ENCODE data around the gene RDH12. TPM values are rescaled to one million over a fixed set of nuclear protein-coding genes. Genes with fewer than 3 reads are reported as not detected.

The RDH12 gene
- total and polyA plus RNA-seq, 9 of the 15 experiments (the other 6 are each of a cell fraction or from before 2014, with no cell fraction given): 0.03 to 0.29 (median 0.07) TPM; not detected in 2

DNA sequence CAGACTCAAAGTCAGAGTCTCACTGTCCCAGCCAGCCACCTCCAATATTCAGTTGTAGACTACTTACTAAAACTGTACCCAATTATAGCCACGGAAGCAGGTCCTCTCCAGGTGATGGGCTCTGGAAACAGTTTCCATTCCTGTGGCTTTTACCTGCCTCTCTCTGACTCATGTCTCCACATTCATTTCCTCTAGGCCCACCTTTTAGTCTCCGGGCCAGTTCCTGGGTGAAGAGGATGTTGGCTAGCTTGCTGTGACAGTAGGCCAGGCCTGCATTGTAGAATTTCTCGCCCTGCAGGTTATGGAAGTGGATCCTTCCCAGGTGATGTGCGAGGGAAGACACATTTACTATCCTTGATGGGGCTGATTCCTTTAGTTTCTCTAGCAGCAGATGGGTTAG is 11.7 kb upstream of the RDH12 start:
- CTCF ChIA-PET (ENCODE audit: low intra/inter-chr PET ratio): no interaction called here
- WGBS (ENCODE audit: insufficient coverage, low coverage, missing lambda C conversion rate): 88% methylated on average over 4 of the region's 4 CpGs
- peaks cover 38% of the 10 kb centered on the region for H3K79me2 ChIP-seq (ENCODE audit: control insufficient read depth, insufficient read depth, low read length)
- H3K36me3 ChIP-seq (ENCODE audit: control insufficient read depth, insufficient read depth, low read length): peaks cover 80% of the 10 kb centered on the region
- no peak overlapping the region for H3K27ac ChIP-seq (ENCODE audit: extremely low read depth, low read depth, low read length)
- H3K4me3 ChIP-seq: no peak overlapping the region
- no peak for DNase-seq (ENCODE audit: extremely low read depth in 1 of 4, low spot score in 3 of 4)
- no peaks in the 10 kb centered on the region for H4K20me1 ChIP-seq (replicated peaks; ENCODE audit: control insufficient read depth, insufficient read depth, low read length)
- H3K9me3 ChIP-seq (replicated peaks; ENCODE audit: control insufficient read depth, insufficient read depth, low read depth, low read length): no peaks in the 10 kb centered on the region
- no peak for ATAC-seq
- POLR2A ChIA-PET: interaction anchor here (0.7 kb wide), 1 partner anchor 10 kb away, joined by 3 read pairs; no protein-coding TSS in a partner anchor
- in situ Hi-C loops (cut with MboI): no loop called here
- no peaks in the 10 kb centered on the region for H3K9me1 ChIP-seq (ENCODE audit: control insufficient read depth, insufficient read depth, low read length)
- FAIRE-seq: no peak
- intact Hi-C loops (cut with micrococcal nuclease): no loop called here
- H3K4me2 ChIP-seq (ENCODE audit: insufficient read depth, low read length): no peak overlapping the region
- no TSS peak for BruUV-seq (replicated peaks)
- H3K27me3 ChIP-seq (ENCODE audit: control insufficient read depth in 2 of 2, insufficient read depth in 2 of 2, low read length in 2 of 2): no peaks in the 10 kb centered on the region
- no peak overlapping the region for H2AFZ ChIP-seq (ENCODE audit: low read depth, low read length)
- no peak overlapping the region for H3K9ac ChIP-seq (ENCODE audit: insufficient read depth in 1 of 2, low read depth in 2 of 2, low read length in 2 of 2)
- H3K4me1 ChIP-seq (replicated peaks in 1 of 2; ENCODE audit: control insufficient read depth in 2 of 2, insufficient read depth in 2 of 2, low read length in 2 of 2): peaks cover 6 to 8% of the 10 kb centered on the region in 2 experiments; a peak in 2 of 5 replicates
- TF ChIP-seq, protein P1, sequence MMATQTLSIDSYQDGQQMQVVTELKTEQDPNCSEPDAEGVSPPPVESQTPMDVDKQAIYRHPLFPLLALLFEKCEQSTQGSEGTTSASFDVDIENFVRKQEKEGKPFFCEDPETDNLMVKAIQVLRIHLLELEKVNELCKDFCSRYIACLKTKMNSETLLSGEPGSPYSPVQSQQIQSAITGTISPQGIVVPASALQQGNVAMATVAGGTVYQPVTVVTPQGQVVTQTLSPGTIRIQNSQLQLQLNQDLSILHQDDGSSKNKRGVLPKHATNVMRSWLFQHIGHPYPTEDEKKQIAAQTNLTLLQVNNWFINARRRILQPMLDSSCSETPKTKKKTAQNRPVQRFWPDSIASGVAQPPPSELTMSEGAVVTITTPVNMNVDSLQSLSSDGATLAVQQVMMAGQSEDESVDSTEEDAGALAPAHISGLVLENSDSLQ (IDR thresholded peaks at IDR 0.05): no peak
- TF ChIP-seq STAG1 (CRISPR knock-in tag; IDR thresholded peaks at IDR 0.05; ENCODE audit: borderline replicate concordance): no peak
- no peak for TF ChIP-seq ZNF263 (CRISPR knock-in tag; IDR thresholded peaks at IDR 0.05; ENCODE audit: borderline replicate concordance)
- TF ChIP-seq, protein P2, sequence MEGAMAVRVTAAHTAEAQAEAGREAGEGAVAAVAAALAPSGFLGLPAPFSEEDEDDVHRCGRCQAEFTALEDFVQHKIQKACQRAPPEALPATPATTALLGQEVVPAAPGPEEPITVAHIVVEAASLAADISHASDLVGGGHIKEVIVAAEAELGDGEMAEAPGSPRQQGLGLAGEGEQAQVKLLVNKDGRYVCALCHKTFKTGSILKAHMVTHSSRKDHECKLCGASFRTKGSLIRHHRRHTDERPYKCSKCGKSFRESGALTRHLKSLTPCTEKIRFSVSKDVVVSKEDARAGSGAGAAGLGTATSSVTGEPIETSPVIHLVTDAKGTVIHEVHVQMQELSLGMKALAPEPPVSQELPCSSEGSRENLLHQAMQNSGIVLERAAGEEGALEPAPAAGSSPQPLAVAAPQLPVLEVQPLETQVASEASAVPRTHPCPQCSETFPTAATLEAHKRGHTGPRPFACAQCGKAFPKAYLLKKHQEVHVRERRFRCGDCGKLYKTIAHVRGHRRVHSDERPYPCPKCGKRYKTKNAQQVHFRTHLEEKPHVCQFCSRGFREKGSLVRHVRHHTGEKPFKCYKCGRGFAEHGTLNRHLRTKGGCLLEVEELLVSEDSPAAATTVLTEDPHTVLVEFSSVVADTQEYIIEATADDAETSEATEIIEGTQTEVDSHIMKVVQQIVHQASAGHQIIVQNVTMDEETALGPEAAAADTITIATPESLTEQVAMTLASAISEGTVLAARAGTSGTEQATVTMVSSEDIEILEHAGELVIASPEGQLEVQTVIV (CRISPR knock-in tag; IDR thresholded peaks at IDR 0.05; ENCODE audit: borderline replicate concordance): no peak
- TF ChIP-seq, protein P3, sequence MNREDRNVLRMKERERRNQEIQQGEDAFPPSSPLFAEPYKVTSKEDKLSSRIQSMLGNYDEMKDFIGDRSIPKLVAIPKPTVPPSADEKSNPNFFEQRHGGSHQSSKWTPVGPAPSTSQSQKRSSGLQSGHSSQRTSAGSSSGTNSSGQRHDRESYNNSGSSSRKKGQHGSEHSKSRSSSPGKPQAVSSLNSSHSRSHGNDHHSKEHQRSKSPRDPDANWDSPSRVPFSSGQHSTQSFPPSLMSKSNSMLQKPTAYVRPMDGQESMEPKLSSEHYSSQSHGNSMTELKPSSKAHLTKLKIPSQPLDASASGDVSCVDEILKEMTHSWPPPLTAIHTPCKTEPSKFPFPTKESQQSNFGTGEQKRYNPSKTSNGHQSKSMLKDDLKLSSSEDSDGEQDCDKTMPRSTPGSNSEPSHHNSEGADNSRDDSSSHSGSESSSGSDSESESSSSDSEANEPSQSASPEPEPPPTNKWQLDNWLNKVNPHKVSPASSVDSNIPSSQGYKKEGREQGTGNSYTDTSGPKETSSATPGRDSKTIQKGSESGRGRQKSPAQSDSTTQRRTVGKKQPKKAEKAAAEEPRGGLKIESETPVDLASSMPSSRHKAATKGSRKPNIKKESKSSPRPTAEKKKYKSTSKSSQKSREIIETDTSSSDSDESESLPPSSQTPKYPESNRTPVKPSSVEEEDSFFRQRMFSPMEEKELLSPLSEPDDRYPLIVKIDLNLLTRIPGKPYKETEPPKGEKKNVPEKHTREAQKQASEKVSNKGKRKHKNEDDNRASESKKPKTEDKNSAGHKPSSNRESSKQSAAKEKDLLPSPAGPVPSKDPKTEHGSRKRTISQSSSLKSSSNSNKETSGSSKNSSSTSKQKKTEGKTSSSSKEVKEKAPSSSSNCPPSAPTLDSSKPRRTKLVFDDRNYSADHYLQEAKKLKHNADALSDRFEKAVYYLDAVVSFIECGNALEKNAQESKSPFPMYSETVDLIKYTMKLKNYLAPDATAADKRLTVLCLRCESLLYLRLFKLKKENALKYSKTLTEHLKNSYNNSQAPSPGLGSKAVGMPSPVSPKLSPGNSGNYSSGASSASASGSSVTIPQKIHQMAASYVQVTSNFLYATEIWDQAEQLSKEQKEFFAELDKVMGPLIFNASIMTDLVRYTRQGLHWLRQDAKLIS (CRISPR knock-in tag; IDR thresholded peaks at IDR 0.05): no peak
- TF ChIP-seq, protein P4, sequence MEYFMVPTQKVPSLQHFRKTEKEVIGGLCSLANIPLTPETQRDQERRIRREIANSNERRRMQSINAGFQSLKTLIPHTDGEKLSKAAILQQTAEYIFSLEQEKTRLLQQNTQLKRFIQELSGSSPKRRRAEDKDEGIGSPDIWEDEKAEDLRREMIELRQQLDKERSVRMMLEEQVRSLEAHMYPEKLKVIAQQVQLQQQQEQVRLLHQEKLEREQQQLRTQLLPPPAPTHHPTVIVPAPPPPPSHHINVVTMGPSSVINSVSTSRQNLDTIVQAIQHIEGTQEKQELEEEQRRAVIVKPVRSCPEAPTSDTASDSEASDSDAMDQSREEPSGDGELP (CRISPR knock-in tag; IDR thresholded peaks at IDR 0.05; ENCODE audit: borderline replicate concordance): no peak
- no peak for TF ChIP-seq NFE2L1 (tag; IDR thresholded peaks at IDR 0.05; ENCODE audit: borderline replicate concordance, low read depth)
- TF ChIP-seq, protein P5, sequence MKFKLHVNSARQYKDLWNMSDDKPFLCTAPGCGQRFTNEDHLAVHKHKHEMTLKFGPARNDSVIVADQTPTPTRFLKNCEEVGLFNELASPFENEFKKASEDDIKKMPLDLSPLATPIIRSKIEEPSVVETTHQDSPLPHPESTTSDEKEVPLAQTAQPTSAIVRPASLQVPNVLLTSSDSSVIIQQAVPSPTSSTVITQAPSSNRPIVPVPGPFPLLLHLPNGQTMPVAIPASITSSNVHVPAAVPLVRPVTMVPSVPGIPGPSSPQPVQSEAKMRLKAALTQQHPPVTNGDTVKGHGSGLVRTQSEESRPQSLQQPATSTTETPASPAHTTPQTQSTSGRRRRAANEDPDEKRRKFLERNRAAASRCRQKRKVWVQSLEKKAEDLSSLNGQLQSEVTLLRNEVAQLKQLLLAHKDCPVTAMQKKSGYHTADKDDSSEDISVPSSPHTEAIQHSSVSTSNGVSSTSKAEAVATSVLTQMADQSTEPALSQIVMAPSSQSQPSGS (CRISPR knock-in tag; IDR thresholded peaks at IDR 0.05): no peak
- TF ChIP-seq GTF2A2 (tag; IDR thresholded peaks at IDR 0.05): no peak
- no peak for TF ChIP-seq MTF1 (CRISPR knock-in tag; IDR thresholded peaks at IDR 0.05; ENCODE audit: borderline replicate concordance)

Measured in K562 (cell line).